ENCODE results near the gene HSDL1. TPM values are rescaled to one million over a fixed set of nuclear protein-coding genes. Genes with fewer than 3 reads are reported as not detected.

The HSDL1 gene
- total RNA-seq, 1 experiment from 2014 or later: 35.8 TPM

DNA sequence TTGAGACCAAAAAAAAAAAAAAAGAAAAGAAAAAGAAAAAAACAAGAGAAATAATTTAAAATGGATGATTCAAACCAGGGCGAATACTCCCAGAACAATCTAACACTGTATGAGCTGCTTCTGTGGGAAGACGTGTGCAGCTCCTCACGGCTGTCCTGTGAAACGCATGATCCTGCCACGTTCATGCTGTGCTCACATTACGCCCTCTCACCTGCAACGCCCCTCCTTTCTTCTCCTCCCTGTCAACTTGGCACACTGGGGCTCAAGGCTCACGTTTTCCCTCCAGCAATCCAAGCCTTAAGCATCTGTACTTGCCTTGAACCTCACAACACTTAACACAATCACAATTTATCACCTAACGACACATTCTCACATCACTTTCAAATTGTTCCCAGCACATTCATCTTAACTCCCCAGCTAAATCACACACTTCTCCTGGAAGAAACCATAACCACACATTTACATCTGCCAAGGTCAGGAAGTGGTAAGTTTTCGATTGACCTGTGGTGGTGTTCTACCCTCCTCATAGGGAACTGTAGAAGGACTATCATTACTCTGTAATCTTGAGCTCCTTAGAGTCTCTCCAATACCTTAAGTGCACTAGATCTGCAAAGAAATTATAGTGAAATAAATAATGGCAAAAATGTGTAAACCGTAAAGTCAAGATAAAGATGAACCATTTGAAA lies 57.4 kb downstream of the HSDL1 start:
- no peaks in the 10 kb centered on the region for H3K9me3 ChIP-seq (ENCODE audit: control insufficient read depth in 1 of 2, insufficient read depth in 1 of 2, low read depth in 1 of 2, low read length in 2 of 2)
- TF ChIP-seq CEBPB (IDR thresholded peaks at IDR 0.05; ENCODE audit: low read depth) (no peak), CBX3 (IDR thresholded peaks at IDR 0.05; ENCODE audit: low read depth) (no peak), SIN3A (IDR thresholded peaks at IDR 0.05; ENCODE audit: low read depth) (no peak), EZH2 (IDR thresholded peaks at IDR 0.05) (no peak), JUND (IDR thresholded peaks at IDR 0.05) (no peak), FOSL1 (IDR thresholded peaks at IDR 0.05; ENCODE audit: low read depth) (no peak), YY1 (IDR thresholded peaks at IDR 0.05; ENCODE audit: extremely low read depth, insufficient replicate concordance, low read depth, low read length) (no peak), ZNF274 (IDR thresholded peaks at IDR 0.05; ENCODE audit: low read depth, low read length) (no peak), ZFX (IDR thresholded peaks at IDR 0.05) (no peak), EGR1 (IDR thresholded peaks at IDR 0.05; ENCODE audit: low read depth) (no peak), ELF1 (IDR thresholded peaks at IDR 0.05; ENCODE audit: borderline replicate concordance, low read depth) (no peak), SP1 (IDR thresholded peaks at IDR 0.05; ENCODE audit: low read depth) (no peak), POLR2AphosphoS5 (IDR thresholded peaks at IDR 0.05; ENCODE audit: low read depth, low read length) (no peak), TCF7L2 (IDR thresholded peaks at IDR 0.05; ENCODE audit: borderline replicate concordance, extremely low read depth, insufficient read depth, insufficient read length) (no peak), RAD21 (IDR thresholded peaks at IDR 0.05; ENCODE audit: low read depth) (no peak)
- TF ChIP-seq, protein P1, sequence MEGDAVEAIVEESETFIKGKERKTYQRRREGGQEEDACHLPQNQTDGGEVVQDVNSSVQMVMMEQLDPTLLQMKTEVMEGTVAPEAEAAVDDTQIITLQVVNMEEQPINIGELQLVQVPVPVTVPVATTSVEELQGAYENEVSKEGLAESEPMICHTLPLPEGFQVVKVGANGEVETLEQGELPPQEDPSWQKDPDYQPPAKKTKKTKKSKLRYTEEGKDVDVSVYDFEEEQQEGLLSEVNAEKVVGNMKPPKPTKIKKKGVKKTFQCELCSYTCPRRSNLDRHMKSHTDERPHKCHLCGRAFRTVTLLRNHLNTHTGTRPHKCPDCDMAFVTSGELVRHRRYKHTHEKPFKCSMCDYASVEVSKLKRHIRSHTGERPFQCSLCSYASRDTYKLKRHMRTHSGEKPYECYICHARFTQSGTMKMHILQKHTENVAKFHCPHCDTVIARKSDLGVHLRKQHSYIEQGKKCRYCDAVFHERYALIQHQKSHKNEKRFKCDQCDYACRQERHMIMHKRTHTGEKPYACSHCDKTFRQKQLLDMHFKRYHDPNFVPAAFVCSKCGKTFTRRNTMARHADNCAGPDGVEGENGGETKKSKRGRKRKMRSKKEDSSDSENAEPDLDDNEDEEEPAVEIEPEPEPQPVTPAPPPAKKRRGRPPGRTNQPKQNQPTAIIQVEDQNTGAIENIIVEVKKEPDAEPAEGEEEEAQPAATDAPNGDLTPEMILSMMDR (IDR thresholded peaks at IDR 0.05 in 2 of 3, conservative IDR thresholded peaks at IDR 0.05 in 1 of 3; ENCODE audit: borderline replicate concordance in 1 of 3, insufficient read depth in 1 of 3, low read depth in 2 of 3, low read length in 2 of 3): no peak
- TF ChIP-seq, protein P2, sequence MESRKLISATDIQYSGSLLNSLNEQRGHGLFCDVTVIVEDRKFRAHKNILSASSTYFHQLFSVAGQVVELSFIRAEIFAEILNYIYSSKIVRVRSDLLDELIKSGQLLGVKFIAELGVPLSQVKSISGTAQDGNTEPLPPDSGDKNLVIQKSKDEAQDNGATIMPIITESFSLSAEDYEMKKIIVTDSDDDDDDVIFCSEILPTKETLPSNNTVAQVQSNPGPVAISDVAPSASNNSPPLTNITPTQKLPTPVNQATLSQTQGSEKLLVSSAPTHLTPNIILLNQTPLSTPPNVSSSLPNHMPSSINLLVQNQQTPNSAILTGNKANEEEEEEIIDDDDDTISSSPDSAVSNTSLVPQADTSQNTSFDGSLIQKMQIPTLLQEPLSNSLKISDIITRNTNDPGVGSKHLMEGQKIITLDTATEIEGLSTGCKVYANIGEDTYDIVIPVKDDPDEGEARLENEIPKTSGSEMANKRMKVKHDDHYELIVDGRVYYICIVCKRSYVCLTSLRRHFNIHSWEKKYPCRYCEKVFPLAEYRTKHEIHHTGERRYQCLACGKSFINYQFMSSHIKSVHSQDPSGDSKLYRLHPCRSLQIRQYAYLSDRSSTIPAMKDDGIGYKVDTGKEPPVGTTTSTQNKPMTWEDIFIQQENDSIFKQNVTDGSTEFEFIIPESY (IDR thresholded peaks at IDR 0.05; ENCODE audit: extremely low read depth, insufficient replicate concordance, low read length): no peak
- TF ChIP-seq, protein P3, sequence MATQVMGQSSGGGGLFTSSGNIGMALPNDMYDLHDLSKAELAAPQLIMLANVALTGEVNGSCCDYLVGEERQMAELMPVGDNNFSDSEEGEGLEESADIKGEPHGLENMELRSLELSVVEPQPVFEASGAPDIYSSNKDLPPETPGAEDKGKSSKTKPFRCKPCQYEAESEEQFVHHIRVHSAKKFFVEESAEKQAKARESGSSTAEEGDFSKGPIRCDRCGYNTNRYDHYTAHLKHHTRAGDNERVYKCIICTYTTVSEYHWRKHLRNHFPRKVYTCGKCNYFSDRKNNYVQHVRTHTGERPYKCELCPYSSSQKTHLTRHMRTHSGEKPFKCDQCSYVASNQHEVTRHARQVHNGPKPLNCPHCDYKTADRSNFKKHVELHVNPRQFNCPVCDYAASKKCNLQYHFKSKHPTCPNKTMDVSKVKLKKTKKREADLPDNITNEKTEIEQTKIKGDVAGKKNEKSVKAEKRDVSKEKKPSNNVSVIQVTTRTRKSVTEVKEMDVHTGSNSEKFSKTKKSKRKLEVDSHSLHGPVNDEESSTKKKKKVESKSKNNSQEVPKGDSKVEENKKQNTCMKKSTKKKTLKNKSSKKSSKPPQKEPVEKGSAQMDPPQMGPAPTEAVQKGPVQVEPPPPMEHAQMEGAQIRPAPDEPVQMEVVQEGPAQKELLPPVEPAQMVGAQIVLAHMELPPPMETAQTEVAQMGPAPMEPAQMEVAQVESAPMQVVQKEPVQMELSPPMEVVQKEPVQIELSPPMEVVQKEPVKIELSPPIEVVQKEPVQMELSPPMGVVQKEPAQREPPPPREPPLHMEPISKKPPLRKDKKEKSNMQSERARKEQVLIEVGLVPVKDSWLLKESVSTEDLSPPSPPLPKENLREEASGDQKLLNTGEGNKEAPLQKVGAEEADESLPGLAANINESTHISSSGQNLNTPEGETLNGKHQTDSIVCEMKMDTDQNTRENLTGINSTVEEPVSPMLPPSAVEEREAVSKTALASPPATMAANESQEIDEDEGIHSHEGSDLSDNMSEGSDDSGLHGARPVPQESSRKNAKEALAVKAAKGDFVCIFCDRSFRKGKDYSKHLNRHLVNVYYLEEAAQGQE (IDR thresholded peaks at IDR 0.05; ENCODE audit: low read depth): no peak
- TF ChIP-seq, protein P4, sequence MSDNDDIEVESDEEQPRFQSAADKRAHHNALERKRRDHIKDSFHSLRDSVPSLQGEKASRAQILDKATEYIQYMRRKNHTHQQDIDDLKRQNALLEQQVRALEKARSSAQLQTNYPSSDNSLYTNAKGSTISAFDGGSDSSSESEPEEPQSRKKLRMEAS (IDR thresholded peaks at IDR 0.05): no peak
- TF ChIP-seq, protein P5, sequence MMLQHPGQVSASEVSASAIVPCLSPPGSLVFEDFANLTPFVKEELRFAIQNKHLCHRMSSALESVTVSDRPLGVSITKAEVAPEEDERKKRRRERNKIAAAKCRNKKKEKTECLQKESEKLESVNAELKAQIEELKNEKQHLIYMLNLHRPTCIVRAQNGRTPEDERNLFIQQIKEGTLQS (IDR thresholded peaks at IDR 0.05): no peak
- no peak overlapping the region for H2AFZ ChIP-seq (ENCODE audit: low read depth, low read length, poor library complexity, severe bottlenecking)
- CTCF ChIA-PET: interaction anchor here (0.8 to 2.3 kb wide), 2 partner anchors 99 to 220 kb away, joined by 3 to 17 read pairs; partner anchors contain the start of gene TAF1C
- H3K79me2 ChIP-seq (ENCODE audit: insufficient read depth, low read length): no peaks in the 10 kb centered on the region
- H3K27me3 ChIP-seq (ENCODE audit: insufficient read depth, low read length): no peaks in the 10 kb centered on the region
- H3K27ac ChIP-seq (ENCODE audit: low read depth, low read length): no peak overlapping the region
- POLR2A ChIA-PET: no interaction called here
- intact Hi-C loops (cut with micrococcal nuclease): no loop called here
- no peaks in the 10 kb centered on the region for H3K9me2 ChIP-seq (ENCODE audit: insufficient read depth)
- no peak overlapping the region for H3K4me2 ChIP-seq (ENCODE audit: low read length)
- H3K36me3 ChIP-seq (ENCODE audit: control insufficient read depth in 1 of 2, insufficient read depth in 2 of 2, low read length in 2 of 2): peaks cover 29 to 62% of the 10 kb centered on the region in 2 experiments; a peak in 3 of 4 replicates
- DNase-seq (ENCODE audit: low read depth, low spot score): no peak
- H3K4me1 ChIP-seq (ENCODE audit: control insufficient read depth in 1 of 2, insufficient read depth in 2 of 2, low read length in 2 of 2): no peaks in the 10 kb centered on the region
- H4K20me1 ChIP-seq (ENCODE audit: insufficient read depth): no peaks in the 10 kb centered on the region
- BruUV-seq (replicated peaks): no TSS peak
- H3K4me3 ChIP-seq (replicated peaks in 1 of 2; ENCODE audit: low read depth in 1 of 2, low read length in 2 of 2): no peak overlapping the region
- RAD21 ChIA-PET (ENCODE audit: low non-redundant PET in 1 of 2, low total read pairs in 2 of 2, uncharacterized antibody in 2 of 2, unreplicated experiment in 2 of 2): interaction anchor here (0.6 kb wide), 2 partner anchors 100 to 390 kb away, joined by 4 read pairs; partner anchors contain the start of gene TAF1C (in 1 of the 2)
- no peak for ATAC-seq
- H3K9ac ChIP-seq (ENCODE audit: low read length): no peak overlapping the region

Data from HCT116 (cell line).